MG63 (cell line): ENCODE results near the gene ANKHD1. TPM values are rescaled to one million over a fixed set of nuclear protein-coding genes. Genes with fewer than 3 reads are reported as not detected.

Source experiments
- DNase-seq: peaks from one replicate; pipeline ENCODE4 v3.0.0-alpha.2; 2020
- H3K27me3 ChIP-seq: fragments of 250-450 bp; sonication (Bioruptor Pico); 2 replicates; pipeline ENCODE4 v1.5.1; 2020; ENCODE audit warnings: mild to moderate bottlenecking, moderate library complexity
- H3K36me3 ChIP-seq: fragments of 250-450 bp; sonication (Bioruptor Pico); 2 replicates; pipeline ENCODE4 v1.5.1; 2020; ENCODE audit warnings: mild to moderate bottlenecking, moderate library complexity
- H3K4me3 ChIP-seq: fragments of 250-450 bp; sonication (Bioruptor Pico); 2 replicates; pipeline ENCODE4 v1.5.1; 2020; ENCODE audit warnings: mild to moderate bottlenecking, moderate library complexity
- H3K9me3 ChIP-seq: fragments of 250-450 bp; sonication (Bioruptor Pico); 2 replicates; pipeline ENCODE4 v1.5.1; 2020; ENCODE audit warnings: mild to moderate bottlenecking, moderate library complexity
- total RNA-seq: library from RNA; depleted of rRNA; stranded (reverse); fragments of >200 nt; shearing (Covaris generic); gene quantifications from 2 replicates; pipeline ENCODE4 v1.2.3, GENCODE V29; 2014; ENCODE audit warnings: low replicate concordance

Gene ANKHD1
- total RNA-seq, 1 experiment from 2014 or later, result 38.6 TPM

DNA sequence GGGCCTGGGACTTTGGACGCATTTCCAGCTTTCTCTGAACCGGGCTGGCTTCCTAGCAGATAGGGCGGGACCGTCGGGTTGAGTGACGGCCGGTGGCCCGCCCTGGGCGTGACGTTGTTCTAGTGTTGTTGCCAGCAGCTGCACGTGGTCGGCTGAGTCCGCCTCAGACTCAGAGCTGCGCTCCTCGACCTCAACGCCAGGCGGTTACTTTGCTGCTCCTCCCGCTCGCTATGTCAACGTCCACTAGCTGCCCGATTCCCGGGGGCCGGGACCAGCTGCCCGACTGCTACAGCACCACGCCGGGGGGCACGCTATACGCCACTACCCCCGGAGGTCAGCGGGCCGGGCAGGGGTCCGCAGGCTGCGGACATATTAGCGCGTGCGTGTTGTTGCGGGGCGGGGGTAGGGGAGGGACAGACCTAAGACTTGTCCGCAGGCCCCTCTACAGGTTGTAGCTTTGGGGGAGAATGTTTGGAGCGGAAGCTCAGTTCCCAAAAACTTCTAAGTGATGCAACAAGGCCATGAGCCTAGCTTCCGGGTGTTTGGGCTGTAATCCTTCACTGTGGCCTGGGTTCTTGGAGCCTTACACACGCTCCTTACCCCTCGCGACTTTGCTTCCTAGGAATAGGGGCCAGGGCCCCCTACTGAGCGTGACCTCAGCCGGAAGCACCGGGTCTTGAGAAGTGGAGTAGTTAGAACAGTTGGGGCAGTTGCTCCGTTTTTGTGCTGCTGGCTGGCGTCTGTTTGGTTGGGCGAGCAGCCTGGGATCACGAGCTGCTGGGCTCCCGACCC, 146.1 kb downstream of the ANKHD1 start, which contains the start of gene EIF4EBP3:
Gene EIF4EBP3 (plus strand): TSS at position 155 of the 792 bp plus-strand sequence. CDS start 76 bp downstream, at position 231.
- Histone ChIP-seq H3K36me3 (peaks cover 56% of the 10 kb centered on the region), H3K27me3 (no peaks in the 10 kb centered on the region), H3K4me3 (peak within 1 kb of the TSS; percentile 47), H3K9me3 (no peaks in the 10 kb centered on the region)
- DNase-seq, result peak; percentile 99

DNA sequence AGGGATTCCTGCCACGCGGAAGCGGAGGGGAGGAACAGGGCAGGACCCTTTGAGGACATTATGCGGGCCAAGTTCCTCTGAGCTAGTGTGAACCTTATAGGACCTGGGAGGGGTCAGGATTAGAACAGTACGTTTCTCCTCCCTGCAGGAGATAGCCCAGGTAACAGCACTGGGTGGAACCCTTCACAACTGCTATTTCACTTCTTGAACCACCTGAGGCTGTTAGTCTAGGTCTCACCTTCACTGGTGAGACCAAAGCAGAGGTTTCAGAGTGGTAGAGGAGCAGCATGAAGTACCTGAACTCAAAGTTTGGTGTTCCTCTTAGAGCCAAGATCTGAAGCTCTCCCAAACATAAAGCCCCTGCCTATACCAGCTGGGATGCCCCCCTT, 146.7 kb downstream of the ANKHD1 start:
- Histone ChIP-seq H3K4me3 (peak overlapping the region; percentile 47), H3K27me3 (no peaks in the 10 kb centered on the region), H3K36me3 (peaks cover 58% of the 10 kb centered on the region), H3K9me3 (no peaks in the 10 kb centered on the region)
- no peak for DNase-seq

DNA sequence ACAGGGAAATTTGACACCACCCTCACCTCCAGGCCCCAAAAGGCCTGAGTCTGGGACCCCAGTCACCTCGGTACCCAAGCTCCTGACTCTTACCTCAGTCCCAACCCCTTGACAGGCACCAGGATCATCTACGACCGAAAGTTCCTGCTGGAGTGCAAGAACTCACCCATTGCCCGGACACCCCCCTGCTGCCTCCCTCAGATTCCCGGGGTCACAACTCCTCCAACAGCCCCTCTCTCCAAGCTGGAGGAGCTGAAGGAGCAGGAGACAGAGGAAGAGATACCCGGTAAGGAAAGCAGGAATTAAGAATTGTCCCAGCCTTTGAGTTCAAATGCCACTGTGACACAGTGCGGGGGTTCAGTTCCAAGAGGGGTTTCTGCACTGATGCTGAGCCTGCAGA, 147.2 kb downstream of the ANKHD1 start:
- H3K36me3 ChIP-seq, result peaks cover 60% of the 10 kb centered on the region
- no peaks in the 10 kb centered on the region for H3K9me3 ChIP-seq
- DNase-seq, result no peak
- H3K27me3 ChIP-seq, result no peaks in the 10 kb centered on the region
- H3K4me3 ChIP-seq, result no peak overlapping the region

DNA sequence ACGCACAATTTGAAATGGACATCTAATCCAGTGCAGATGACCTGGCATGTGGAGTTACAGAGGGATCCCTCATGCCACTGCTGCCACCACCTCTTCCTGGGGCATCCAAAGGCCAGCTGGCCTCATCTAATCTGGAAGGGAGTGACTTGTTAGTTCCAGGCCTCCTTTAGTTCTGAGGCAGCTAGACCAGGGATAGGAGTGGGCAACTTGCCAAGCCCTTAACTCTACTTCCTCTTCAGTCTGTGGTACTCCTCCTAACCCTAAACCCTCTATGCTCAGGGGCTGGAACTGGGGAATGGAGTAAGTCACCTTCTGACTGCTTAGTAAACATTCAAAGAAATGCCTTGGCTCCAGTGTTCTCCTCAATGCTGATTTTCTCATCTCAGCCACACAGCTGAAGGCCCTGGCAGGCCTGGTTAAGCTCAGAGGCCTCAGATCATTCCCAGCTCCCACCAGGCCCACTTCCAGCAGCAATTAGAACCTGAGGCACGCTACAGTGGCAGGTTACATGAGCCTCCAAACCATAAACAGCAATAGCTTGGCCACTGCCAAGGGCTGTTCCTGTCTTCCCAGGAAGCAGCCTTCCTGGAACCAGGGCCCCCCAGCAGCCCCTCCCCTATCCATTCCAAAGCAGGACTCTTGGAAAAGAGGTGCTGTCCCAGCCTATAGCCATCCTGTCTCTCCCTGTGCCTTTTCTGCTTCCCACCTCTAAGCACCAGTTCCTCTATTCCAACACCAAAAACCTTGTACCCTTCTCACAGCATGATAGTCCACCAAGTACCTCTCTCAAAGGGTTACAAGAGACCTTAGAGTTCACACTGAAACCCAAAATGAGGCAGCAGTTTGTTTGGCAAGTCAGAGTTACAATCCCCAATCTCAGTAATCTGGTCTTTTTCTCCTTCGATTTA, 147.9 kb downstream of the ANKHD1 start:
- H3K36me3 ChIP-seq, result peaks cover 54% of the 10 kb centered on the region
- H3K9me3 ChIP-seq, result no peaks in the 10 kb centered on the region
- no peaks in the 10 kb centered on the region for H3K27me3 ChIP-seq
- H3K4me3 ChIP-seq, result no peak overlapping the region
- peak; percentile 67 for DNase-seq

DNA sequence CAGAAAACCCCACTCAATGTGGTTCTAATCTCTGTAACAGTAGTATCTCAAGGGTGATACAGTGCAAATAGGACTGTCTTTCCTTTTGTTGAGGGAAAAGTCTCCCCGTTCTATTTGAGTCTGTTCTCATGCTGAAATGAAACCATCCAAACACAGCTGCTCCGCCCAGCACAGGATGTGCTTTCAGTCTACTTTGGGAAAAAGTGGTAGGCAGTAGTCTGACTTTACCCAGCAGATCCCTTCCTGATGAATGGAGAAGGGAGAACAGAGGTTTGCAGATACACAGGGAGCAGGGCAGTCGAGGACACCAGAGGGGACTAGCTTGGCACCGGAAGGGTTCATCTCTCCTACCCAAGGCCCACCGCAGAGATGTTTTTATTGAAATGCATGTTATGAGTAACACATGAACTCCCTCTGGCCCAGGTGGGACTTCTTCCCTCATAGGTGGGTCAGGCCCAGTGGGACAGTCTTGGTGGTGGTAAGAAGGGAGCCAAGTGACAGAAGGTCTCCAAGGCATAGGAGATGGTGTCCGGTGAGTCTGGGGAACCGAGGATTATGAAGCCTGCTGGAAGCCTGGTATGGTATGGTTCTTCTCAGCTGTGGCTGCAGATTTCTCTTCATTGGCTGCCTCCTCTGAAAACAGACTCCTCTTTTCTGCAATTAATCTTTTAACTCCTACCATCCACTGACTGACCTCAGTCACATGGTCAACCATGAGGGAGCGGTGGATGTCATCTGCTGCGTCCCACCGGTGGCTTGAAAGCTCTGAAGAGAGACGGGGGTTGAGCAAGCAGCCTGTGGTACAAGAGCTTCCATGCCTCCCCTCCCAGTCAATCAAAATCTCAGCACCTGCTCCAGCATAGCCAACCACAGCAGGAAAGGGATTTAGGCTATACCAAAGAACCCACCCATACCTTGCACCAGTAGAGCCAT, 148.8 kb downstream of the ANKHD1 start:
- Histone ChIP-seq H3K36me3 (peaks cover 59% of the 10 kb centered on the region), H3K9me3 (no peaks in the 10 kb centered on the region), H3K27me3 (no peaks in the 10 kb centered on the region), H3K4me3 (no peak overlapping the region)
- DNase-seq, result no peak

DNA sequence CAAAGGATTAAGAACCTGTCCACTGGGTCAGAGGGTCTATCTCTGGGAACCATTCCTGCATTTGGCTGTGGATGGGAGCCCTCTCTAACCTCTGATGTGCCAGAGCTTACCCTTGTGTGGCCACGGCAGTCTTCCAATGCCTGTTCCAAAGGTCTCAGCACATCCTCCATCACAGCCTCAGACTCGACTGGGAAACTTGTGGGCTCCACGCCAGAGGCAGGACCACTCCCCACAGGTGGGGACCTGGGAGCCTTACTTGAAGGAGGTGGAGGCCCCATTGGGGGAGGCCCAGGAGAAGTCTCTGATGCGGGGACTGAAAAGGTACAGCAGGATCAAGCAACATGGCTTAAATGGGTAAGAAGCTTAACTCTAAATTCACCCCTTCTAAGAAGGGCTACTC, 150.2 kb downstream of the ANKHD1 start:
- H3K4me3 ChIP-seq, result no peak overlapping the region
- peaks cover 73% of the 10 kb centered on the region for H3K36me3 ChIP-seq
- H3K27me3 ChIP-seq, result no peaks in the 10 kb centered on the region
- DNase-seq, result no peak
- no peaks in the 10 kb centered on the region for H3K9me3 ChIP-seq

DNA sequence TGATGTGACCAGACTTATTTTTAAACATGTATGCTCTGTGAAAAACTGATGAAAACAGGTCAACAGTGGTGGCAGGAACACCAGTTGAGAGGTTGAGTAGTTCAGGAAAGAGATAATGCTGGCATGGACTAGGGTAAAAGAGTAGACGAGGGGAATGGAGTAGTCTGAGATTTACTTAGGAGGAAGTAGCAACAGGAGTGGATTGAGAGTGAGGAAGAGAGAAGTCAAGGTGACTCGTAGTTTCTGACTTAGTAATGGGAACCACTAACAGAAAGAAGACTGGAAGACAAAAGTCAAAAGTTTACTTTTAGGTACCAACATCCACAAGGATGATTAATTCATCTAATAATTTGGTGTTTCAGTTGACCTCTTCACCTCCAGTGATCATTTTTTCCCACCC, 152.0 kb downstream of the ANKHD1 start:
- no peak for DNase-seq
- Histone ChIP-seq H3K27me3 (no peaks in the 10 kb centered on the region), H3K36me3 (peaks cover 76% of the 10 kb centered on the region), H3K4me3 (no peak overlapping the region), H3K9me3 (no peaks in the 10 kb centered on the region)

DNA sequence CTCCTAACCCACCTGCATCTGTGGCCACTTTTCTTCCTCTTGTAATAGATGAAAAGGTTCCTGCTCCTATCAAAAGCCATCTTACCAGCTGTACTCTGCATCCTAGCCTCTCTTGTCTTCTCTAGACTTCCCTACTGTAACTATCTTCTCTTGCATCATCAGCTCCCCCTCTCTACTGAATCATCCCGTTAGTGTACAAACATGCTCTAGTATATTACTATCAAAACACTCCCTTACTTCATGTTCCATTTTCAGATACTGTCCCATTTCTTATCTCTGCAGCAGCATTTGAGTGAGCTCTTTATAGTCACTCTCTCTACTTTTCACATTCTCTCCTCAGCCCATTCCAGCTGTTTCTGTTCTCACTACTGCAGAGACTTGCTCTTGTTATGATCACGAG, 152.8 kb downstream of the ANKHD1 start:
- Histone ChIP-seq H3K36me3 (peaks cover 68% of the 10 kb centered on the region), H3K27me3 (no peaks in the 10 kb centered on the region), H3K9me3 (no peaks in the 10 kb centered on the region), H3K4me3 (no peak overlapping the region)
- no peak for DNase-seq

DNA sequence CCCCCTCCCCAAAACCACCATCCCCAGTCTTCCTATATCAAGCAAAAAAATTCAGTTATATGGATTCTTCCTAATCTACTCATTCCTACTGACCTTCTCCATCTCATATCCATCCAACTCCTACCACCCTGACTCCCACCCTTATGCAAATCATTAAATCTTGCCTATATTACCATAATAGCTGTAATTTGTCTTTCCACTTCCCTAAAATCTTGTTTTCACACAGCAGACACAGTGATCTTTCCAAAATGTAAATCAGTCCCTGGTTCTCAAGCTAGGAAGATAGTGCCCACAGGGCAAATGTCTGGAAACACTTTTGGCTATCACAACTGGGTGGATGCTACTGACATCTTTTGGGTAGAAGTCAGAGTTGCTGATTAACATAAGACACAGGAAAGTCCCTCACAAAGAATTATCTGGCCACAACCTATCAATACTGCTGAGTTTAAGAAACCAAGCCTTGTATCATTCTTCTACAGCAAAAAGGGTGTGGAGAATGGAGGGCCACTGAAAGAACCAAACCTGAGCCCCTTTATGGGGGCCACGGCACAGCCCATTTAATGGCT, 154.2 kb downstream of the ANKHD1 start:
- no peaks in the 10 kb centered on the region for H3K27me3 ChIP-seq
- H3K4me3 ChIP-seq, result peak overlapping the region; percentile 90
- DNase-seq, result no peak
- peaks cover 56% of the 10 kb centered on the region for H3K36me3 ChIP-seq
- H3K9me3 ChIP-seq, result no peaks in the 10 kb centered on the region

DNA sequence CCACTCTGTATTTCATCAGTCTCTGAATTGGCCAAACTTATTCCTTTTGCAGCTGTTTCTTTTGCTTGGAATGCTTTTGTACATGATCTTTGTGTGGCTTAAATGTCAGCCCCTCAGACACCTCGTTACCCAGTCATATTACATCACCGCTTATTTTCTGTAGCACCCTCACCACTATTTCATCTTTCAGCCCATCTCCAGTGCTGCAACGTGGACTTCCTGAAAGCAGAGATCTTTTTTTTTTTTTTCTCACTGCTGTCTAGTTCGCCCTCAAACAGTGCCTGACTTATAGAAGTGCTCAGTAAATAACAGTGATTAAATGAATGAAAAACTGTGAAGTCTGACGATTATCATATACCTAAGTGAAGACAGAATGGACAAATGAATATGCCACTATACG, 154.8 kb downstream of the ANKHD1 start:
- Histone ChIP-seq H3K9me3 (no peaks in the 10 kb centered on the region), H3K36me3 (peaks cover 50% of the 10 kb centered on the region), H3K4me3 (peak overlapping the region; percentile 90), H3K27me3 (no peaks in the 10 kb centered on the region)
- DNase-seq, result no peak

DNA sequence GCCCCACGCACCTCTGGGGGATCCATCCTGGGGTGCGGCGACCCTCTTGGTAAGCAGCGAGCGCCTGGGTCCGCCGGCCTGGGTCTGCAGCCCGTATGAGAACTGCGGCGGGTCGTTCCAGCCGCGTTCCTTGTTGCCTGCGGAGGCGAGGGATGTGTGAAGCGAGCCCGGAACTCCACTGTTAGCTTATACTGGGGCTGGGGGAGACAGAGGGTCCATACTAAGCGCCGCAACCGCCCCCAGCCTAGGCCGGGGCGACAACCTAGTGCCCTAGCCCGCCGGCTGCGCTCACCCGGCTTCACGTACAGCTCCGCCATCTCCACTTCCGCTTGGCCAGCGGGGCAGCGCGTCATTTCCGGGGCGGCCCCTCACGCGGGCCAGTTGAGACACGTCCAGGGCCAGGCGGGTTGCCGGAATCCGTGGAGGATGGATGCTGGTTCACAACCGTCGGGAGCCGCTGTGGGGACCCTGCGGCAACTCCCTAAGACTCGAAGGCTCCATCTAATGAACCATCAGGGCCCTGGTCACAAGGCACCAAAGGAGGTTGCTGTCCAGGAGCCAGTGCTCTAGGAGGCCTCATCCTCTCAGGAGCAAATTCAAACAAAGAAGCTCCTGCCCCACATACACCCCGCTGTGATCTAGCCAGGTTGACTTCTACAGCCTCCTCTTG, 155.6 kb downstream of the ANKHD1 start, which contains the start of gene SRA1:
Gene SRA1 (minus strand): TSS at position 338 of the 670 bp plus-strand sequence. CDS start 21 bp downstream, at position 317.
- peak; percentile 96 for DNase-seq
- no peaks in the 10 kb centered on the region for H3K27me3 ChIP-seq
- H3K9me3 ChIP-seq, result no peaks in the 10 kb centered on the region
- peak within 1 kb of the TSS; percentile 90 for H3K4me3 ChIP-seq
- H3K36me3 ChIP-seq, result peaks cover 41% of the 10 kb centered on the region

DNA sequence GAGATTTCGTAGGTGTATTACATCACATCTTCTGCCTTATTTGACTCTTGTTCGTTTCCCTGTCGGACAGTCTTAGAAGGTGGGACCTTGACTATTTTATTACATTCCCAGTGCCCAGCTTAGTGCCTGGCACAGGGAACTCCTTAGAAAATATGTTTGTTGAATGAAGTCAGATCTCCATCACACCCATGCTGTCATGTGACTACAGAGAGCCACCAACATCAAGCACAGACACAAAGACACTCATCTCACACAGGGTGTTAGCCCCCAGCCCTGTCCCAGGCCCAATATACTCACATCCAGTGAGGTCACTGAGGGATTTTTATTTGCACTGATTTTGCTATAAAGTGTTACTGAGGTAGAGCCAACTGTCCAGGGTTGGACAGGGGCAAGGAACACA, 156.3 kb downstream of the ANKHD1 start:
- Histone ChIP-seq H3K9me3 (no peaks in the 10 kb centered on the region), H3K36me3 (peaks cover 36% of the 10 kb centered on the region), H3K4me3 (peak overlapping the region; percentile 90), H3K27me3 (no peaks in the 10 kb centered on the region)
- no peak for DNase-seq

DNA sequence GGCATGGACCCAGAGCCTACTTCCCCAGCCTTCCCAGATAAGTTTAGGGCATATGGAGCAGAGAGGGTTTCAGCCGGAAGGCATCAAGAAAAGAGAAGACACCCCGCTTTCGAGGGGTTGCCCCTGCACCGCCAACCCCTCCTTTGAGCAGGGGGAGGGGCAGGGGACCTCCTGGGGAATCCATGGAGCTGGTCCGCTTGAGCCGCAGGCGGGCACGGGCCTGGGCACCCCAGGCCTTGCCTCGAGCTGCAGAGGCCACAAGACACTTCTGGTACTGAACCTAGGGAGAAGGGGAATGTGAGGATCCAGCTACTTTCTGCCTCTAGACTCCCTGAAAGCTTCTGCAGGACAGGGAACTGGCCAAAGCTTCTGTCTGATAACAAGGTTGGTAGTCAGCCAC, 156.9 kb downstream of the ANKHD1 start:
- peaks cover 31% of the 10 kb centered on the region for H3K36me3 ChIP-seq
- no peak for DNase-seq
- no peaks in the 10 kb centered on the region for H3K27me3 ChIP-seq
- no peaks in the 10 kb centered on the region for H3K9me3 ChIP-seq
- H3K4me3 ChIP-seq, result no peak overlapping the region

DNA sequence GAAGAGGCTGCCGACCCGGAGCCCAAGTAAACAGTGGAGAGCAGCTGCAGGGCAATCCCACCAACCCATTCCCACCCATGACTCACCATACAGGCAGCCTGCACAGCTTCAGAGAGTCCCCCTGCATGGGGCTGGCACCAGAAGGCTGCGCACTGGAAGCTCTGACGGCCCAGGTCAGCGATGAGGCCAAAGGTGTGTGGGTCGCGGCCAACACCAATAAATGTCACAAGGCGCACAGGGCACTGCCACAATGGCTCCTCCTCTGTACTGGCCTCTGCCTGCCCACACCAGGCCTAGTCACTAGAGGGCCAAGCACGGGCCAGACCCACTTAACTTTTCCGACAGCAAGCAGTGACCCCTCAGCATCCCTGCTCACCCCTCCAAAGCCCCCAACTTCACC, 158.6 kb downstream of the ANKHD1 start:
- no peaks in the 10 kb centered on the region for H3K27me3 ChIP-seq
- no peak overlapping the region for H3K4me3 ChIP-seq
- no peak for DNase-seq
- H3K36me3 ChIP-seq, result peaks cover 22% of the 10 kb centered on the region
- no peaks in the 10 kb centered on the region for H3K9me3 ChIP-seq

DNA sequence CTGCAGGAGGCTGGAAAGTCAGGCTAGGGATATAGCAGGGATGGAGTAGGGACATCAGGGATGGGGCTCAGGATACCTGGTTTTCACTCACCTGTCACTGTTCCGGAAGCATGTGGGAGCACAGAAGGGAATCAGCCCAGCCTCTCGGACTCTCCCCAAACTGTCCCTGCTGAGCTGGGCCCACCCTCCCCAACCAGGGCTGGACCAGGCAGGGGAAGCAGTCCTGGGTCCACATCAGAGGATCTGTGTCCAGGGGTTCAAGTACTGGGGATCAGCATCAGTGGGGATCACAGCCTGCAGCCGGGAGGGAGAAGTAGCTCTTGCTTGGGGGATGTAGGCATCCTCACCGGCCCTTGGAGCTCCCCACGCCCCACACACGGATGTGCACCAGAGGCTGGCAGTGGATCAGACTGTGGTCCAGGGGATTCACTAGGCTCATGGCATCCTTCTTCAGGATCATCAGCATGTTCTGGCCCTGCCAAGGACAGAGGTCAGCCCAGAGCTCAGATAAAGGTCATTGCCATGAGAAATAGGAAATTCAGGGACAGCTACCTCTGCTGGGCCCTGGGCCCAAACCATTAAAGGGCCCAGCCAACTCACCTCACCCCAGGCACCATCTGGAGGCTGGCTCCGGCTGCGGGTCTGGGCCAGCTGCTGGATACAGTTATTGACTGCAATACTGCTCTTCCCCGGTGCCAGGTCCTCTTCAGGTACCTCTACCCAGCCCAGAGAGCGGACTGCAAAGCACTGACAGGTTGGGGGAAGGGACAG, 160.3 kb downstream of the ANKHD1 start:
- DNase-seq, result no peak
- Histone ChIP-seq H3K27me3 (no peaks in the 10 kb centered on the region), H3K36me3 (peaks cover 22% of the 10 kb centered on the region), H3K9me3 (no peaks in the 10 kb centered on the region), H3K4me3 (no peak overlapping the region)
